HG02884 (cell line): ENCODE results near the gene ATP2B2.
A peak's percentile ranks its signal among the peaks of the same experiment; 100 is the strongest.
"Not testable (repeated sequence)": the region's sequence is repeated elsewhere in the genome, so short reads cannot be mapped to it uniquely, and the experiment has no call there.

Source experiments
- ATAC-seq: cut with Tn5 transposase; IDR thresholded peaks from one replicate; pipeline ENCODE4 v1.9.1; 2021; ENCODE audit warnings: mild to moderate bottlenecking, moderate library complexity; ENCODE audit not compliant: unreplicated experiment

The ATP2B2 gene

DNA sequence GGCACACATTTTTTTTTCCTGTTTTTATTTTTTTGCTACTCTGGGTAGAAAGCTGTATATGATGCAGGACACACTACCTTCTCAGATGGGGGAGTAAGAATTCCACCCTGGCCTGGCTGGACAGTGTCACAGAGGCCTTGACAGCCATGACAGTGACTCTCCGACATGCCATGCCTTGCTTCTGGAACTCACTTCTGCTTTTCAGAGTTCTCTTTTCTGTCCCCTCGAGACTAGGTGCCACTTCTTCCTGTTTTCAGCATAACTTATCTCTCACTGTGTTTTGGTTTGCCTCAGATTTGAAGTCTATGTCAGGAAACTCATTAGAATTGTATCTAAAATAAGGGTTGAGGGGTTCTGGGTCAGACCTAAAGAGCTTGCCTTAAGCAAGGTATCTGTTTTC is 115.4 kb downstream of the ATP2B2 start:
- peak; percentile 80 for ATAC-seq

DNA sequence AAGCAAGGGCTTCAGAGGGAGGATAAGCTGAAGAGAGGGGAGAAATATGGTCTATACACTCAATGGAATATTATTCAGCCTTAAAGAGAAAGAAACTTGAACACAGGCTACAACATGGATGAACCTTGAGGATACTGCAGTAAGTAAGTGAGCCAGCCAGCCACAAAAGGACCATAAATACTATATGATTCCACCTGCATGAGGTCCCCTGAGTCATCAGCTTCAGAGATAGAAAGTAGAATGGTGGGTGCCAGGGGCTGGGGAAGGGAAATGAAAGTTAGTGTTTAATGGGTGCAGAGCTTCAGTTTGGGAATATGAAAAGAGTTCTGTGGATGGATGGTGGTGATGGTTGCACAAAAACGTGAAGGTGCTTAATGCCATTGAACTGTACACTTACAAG is 116.0 kb downstream of the ATP2B2 start:
- ATAC-seq = no peak

DNA sequence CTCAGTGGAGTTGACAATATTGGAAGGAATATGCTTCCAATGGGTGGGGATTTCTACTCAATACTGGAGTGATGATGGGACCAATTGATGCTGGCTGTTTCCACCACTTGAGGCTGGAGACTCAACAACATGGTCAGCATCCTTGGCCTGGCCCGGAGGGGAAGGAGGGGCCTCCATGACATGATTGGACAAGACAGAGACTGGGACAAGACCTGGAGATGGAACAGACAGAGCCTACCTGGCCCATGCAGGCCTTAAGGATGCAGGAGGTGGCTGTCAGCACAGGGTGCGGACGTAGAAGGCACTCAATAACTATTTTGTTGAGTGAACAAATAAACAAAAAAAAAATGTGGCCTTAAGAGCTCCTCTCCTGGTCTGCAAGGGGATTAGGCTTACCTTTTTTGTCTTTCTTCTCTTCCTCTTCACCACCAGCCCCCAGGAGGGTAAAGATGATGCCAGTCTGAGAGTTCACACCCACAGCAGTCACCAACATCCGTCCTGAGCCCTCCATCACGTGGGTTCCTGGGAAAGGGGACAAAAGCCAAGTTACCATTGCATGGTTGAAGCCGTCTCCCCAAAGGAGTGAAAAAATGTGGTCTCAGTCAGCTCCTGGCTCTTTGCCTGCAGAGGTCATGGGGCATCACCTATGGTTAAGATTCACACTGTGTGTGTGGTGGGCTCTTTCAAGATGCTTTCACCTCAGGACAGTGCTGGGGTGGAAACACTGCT is 117.3 kb downstream of the ATP2B2 start:
- no peak for ATAC-seq

DNA sequence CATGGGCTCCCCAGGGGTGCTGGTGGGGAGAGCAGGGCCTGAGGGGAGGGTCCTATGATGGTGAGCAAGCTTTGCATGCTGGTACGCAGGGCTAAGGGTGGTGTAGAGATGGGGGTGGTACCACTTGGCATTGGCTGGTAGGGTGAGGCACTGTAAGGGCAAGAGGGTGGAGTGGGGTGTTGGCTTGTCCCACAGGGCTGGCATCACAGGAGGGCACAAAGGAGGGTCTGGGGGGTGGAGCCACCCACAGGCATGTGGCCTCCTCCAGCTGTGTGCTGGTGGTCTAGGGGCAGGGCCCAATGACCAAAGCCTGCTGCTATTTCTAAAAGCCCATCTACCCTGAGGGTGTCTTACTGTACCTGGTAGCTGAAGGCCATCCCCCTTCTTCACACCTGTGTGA is 119.3 kb downstream of the ATP2B2 start:
- no peak for ATAC-seq

DNA sequence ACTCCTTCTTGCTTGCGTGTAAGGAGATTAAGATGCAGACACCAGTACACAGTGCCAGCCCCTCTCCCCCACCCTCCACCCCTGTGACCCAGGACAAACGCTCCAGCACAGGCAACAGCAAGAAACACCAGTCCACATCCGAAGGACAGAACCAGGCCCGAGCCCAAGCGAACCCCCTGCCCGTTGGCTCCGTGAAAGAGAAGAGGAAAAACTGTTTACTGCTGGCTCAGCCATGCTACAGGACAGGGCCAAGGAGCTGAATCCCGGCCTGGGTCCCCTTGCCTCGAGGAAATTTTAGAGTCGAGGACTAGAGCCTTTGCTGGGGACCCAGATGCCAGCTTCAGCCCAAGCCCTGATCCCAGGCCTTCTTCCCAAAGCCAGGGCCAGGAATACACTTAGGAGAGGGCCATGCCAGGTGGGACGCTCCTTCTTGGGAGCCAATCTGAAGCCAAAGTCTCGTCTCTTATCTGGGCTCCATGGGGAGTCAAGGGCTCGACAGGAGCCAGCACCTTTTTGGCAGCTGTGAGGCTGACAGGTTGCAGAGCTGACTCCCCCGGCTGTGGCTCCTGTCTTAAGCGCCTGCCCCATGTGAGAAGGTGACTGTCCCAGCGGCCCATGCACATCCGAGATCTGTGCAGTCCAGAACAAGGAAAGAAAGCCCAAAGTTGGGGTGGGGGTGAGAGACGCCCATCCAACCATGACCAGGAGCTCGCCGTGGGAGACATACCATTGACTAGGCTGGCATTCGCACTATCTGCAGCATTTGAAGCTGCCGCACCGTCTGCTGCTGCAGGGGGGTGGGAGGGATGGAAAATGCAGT is 120.6 kb downstream of the ATP2B2 start:
- no peak for ATAC-seq

DNA sequence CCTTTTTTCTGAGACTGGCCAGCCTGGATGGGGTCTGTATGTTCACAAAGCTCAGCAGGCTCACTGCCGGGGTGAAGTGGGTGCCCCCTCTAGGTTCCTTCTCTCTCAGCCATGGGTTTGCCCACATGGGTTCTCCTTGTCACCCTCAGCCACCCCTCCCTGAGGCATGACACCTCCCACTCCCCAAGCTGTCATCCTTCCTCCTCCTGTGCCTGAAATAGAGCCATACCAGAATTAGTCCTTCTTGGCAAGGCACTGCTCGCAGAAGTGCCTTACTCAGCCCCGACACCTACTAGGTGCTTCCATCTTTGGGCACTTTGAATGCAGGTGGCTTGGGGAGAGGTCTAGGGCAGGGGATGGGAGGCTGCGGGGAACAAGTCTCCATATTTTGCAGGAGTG is 121.5 kb downstream of the ATP2B2 start:
- ATAC-seq = no peak

DNA sequence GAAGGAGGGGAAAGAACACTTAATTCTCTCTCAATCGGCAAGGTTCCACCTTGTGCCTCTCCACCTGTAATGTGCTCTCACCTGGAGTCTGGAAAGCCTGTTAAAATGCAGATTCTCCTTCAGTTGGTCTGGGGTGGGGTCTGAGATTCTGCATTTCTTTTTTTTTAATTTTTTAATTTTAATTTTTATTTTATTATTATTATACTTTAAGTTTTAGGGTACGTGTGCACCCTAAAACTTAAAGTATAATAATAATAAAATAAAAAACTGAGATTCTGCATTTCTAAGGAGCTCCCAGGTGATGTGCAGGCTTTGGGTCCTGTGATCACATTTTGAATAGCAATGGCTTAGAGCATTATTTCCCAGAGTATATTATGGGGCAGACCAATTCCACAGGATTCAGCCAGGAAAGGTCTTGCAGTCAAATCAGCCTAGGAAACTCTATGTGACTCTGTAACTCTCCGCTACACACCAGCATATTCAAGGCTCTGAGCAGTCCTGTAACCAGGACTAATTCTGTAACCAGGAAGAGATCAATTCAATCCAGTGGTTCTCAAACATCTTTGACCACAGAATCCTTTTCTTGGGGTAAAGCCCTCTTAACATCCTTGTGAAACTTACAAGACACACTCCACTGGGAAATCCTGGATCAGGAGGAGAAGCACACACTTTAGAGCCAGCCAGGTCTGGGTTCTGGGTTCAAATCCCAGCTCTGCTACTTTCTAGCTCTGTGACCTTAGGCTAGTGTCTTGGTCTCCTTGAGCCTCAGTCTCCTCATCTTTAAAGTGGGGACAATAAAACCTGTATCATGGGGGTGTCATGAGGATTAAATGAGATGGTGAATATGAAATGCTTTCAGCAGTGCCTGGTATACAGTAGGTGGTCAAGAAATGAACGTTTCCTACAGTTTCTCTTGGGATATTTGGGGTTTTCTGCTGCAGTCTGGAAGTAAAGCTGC is 122.2 kb downstream of the ATP2B2 start:
- ATAC-seq = no peak

DNA sequence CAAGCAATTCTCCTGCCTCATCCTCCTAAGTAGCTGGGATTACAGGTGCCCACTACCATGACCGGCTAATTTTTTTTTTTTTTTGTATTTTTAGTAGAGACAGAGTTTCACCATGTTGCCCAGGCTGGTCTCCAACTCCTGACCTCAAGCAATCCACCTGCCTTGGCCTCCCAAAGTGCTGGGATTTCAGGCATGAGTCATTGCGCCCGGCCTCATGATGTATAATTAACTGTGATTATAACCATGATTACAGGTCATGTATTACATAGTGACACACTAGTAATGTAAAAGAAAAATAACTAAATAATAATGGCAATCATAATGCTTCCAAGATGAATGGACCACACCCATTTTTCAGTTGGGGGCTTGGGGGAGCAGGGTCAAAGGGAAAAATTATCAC is 122.9 kb downstream of the ATP2B2 start:
- ATAC-seq = not testable (repeated sequence)

DNA sequence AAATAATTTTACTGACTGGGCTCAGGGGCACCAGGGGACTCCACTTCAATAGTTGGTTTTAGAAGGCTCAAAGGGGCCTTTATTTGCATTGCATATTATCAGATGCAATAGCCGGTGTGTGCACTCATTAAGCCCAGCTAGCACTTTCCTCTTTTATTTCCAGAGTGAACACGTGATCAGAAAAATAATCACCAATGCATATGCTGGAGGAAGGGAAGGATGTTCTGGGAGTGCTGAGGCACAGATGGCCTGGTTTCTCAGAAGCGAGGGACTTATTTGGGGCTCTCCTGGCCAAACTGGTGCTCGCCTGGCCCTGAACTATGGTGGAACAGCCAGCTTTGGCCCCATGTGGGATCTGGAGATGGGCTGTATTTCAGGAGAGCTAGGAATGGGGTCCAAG is 124.0 kb downstream of the ATP2B2 start:
- ATAC-seq = no peak

DNA sequence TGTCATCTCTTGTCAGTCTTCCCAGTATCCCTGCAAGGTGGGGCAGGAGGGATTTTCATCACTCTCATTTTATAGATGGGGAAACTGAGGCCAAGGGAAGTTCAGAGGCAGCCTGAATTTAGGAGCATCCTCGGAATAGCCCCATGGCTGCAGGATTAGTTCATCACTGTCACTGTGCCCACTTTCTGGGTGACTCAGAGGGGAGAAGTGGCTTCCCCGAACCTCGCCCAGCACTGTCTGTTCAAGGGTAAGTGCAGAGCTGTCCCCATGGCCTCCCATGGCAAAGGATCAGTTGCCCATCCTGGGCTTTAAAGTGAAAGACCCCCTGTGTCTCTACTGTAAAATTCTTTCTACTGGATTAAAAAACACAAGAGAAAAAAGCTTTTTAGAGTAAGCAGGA is 124.5 kb downstream of the ATP2B2 start:
- ATAC-seq = no peak

DNA sequence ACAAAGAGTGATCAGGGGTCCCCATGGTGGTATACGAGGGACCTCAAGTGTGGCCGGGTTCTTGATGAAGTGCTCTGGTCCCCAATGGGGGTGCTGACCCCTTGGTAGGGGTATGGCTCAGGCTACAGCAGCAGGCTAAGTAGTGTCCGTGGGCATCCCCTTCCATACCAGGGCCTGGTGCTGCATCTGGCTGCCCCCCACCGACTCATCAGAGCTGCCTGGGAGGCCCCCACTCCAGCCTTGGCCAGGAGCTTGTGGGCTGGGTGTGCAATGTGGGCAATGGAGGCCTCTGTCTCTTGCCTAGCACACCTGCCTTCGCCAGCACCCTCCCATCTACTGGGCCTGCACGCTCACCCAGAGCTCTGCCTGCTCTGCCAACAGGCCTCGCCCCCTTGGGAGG is 125.4 kb downstream of the ATP2B2 start:
- no peak for ATAC-seq

DNA sequence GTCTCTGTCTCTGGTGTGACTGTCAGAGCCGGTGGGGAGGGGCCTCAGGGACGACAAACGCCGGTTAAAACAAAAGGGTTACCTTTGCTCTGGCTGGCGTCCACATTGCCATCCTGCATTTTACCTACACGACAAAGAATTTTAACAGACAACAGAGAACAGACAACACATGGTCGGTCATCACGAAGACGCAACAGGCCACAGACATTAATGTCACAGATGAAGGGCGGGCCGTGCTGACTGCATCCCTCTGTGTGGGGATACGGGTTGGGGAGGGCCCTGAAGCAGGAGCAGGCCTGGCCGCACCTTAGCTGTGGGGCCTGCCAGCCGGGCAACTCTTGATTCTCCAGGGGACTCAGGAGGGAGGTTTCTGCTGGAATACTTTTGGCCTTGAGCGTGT is 126.2 kb downstream of the ATP2B2 start:
- no peak for ATAC-seq

DNA sequence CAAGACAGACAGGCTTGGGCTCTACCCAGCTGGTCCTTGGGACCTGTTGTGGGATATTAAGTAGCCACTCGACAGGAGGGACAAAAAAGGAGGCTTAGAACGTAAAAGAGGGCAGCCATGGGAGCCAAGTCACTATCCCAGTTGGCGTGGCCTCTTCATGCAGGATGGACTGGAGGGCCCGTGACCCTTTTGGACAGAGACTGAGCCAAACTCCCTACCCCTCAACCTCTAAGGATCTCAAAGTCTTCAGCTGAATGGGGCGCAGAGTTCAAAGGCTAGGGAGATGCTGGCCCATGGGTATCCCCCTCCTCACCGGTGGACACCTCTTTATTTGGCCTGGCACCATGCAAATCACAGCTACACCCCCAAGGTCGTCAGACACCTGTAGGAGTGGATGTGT is 126.6 kb downstream of the ATP2B2 start:
- no peak for ATAC-seq

DNA sequence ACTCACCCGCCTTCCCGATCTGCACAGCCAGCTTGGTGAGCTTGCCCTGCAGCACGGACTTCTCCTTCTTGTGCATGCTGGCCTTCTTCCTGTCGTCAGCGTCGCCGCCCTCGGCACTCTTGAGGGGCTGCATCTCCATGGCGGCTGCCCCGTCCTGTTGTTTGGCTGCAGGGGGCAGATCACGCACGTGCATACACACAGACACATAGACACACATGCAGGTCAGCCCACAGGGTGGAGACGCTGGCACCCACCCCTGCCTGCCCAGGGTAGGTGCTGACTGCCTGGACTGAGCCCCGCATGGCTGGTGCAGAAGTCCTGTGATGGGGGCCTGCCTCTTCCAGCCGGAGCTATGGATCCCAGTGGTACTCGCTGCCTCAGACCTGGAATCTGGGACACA is 127.1 kb downstream of the ATP2B2 start:
- ATAC-seq = no peak

DNA sequence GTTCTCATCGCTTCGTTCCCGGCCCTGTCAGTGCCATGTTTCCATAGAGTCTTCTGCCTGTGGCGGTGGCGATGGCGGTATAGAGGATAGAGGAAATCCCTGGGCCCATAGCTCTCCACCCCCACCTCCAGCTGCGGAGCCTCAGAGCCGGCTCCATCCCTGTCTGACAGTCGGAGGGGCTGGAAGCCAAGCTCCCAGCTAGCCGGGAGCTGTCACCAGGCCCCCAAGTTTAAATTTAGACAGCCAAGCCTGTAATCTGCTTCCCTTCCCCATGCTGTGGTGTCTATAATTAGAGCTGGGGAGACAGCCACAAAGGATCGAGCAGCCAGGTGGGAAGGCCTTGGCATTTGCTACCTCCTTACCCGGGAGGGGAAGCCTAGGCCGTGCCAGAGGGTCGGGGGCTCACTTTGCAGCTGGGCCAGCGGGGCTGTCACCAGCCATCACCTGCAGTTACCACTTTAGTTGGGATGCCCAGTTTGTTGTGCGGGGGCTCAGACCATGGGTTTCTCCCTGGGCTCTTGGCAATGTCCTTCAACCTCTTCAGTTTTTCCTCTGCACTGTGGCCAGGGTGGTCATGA is 128.1 kb downstream of the ATP2B2 start:
- ATAC-seq = no peak

DNA sequence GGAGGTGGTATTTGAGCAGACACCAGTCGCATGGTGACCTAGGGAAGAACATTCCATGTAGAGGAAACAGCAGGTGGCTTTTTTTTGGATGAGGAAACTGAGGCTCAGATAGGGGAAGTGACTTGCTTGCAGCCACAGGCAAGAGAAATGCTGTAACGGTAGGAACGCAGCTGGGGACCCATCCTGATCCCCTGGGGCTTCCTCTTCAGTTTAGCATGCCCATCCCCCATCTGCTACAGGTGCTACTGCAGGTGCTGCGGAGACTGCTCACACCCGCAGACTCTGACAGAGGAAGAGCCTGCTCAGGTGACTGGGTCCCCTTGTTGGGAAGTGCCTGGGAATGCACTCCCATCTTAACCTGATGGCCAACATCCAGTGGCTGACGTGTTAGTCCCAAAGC is 129.0 kb downstream of the ATP2B2 start:
- no peak for ATAC-seq

DNA sequence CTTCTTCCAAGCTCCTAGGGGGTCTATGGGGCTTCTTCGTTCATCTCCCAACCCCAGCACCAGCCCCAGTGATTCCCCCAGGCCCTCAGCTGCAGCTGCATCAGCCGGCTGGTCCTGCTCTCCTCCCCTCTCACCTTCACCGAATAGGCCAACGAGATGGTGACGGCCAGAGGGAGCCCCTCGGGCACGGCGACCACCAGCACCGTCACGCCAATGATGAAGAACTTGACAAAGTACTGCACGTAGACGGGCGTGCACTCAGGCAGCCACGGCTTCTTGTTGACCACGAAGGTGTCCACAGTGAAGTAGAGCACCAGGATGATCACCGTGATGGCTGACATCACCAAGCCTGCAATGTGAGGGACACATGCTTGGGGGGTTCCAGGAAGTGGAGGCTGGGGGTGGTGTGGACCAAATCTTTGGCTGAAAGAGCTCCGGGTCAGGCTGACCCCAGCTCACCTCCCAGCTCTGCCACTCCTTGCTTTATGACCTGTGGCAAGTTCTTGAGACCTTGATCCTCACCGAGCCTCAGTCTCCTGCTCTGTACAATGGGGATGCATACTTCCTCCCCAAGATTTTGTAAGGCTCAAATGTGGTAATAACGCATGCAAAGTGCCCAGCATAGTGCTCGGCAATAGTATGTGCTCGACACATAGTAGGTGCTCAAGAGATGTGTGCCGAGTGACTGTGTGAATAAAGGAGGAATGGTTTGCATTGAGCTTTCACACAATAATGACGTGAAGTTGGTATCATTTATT is 129.9 kb downstream of the ATP2B2 start:
- no peak for ATAC-seq

DNA sequence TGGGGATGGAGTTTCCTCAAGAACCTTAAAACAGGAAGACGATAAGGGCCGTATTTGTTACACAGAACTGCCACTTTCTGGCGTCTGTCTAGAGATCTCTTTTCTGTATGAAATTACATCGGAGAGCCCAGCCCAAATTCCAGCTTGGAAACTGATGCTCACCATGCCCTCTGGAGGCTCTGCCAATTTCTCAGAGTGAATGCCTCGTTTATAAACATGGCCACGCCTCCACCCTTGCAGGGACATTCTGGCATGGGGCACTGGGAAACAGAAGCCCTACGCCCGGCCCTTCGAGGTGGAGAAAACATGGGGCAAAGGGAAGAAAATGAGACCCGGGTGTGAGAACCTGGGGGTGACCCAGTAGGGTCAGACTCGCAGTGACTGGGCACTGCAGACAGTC is 131.1 kb downstream of the ATP2B2 start:
- ATAC-seq = no peak

DNA sequence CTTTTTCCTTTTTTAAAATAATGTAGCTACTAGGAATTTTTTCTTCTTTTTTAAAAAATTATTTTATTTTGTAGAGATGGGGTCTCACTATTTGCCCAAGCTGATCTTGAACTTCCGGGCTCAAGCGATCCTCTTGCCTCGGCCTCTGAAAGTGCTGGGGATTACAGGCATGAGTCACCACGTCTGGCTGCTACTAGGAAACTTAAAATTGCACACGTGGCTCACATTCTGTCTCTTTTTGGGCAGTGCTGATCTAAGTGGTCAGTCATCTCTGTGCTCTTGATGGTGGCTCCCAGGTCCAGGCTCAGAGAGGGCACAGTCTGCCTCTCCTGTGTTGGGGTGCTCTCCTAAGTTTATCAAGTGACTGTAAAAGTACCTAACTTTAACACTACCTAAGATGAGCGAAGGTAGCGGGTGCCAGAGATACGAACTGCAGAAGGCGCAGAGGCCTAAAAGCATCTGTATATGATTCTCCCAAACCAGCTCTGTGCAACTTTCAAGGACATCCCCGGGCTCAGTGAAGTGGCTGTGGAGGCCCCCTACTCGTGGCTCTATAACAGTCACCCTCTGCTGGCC is 131.6 kb downstream of the ATP2B2 start:
- ATAC-seq = no peak

DNA sequence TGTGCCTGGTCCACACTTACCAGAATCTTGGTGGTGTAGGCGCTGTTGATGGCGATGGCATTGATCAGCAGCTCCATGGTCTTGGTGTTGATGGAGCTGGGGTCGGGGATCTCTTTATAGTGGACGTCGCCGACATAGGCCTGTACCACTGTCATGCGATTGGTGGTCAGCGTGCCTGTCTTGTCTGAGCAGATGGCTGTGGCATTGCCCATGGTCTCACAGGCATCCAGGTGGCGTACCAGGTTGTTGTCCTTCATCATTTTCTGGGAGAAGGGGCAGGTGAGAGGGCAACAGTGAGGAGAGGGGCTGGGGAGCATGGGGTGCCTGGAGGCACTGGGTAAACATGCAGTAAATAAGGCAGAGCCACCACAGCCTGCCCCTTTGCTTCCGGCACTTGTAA is 133.6 kb downstream of the ATP2B2 start:
- ATAC-seq = no peak
